ENCODE results near the gene GRPEL1. TPM values are rescaled to one million over a fixed set of nuclear protein-coding genes. Genes with fewer than 3 reads are reported as not detected.

GRPEL1 gene
- total RNA-seq, 1 experiment from 2014 or later: 24.5 TPM

GRCh38 chr4:7043284-7044136, 24.4 kb downstream of the GRPEL1 start, which contains the start of gene TADA2B:
Gene TADA2B, plus strand, starts transcription at chr4:7043372. Its CDS starts 208 bp downstream, at chr4:7043580.
- Histone ChIP-seq H3K27me3 (replicated peaks) (no peaks in the 10 kb centered on the region), H3K4me1 (replicated peaks) (peaks cover 12% of the 10 kb centered on the region), H3K36me3 (no peaks in the 10 kb centered on the region), H3K9me3 (replicated peaks) (no peaks in the 10 kb centered on the region), H3K27ac (peak within 1 kb of the TSS; percentile 41), H3K4me3 (peak within 1 kb of the TSS; percentile 66)
- DNase-seq (ENCODE audit: low read depth in 1 of 2, low spot score in 2 of 2): peak in 1 of 2 experiments; percentile 41

GRCh38 chr4:7042503-7043283, 25.2 kb downstream of the GRPEL1 start:
- H3K4me1 ChIP-seq (replicated peaks): peaks cover 12% of the 10 kb centered on the region
- H3K9me3 ChIP-seq (replicated peaks): no peaks in the 10 kb centered on the region
- peak; percentile 91 to 93 for DNase-seq (ENCODE audit: low read depth in 1 of 2, low spot score in 2 of 2)
- H3K27me3 ChIP-seq (replicated peaks): no peaks in the 10 kb centered on the region
- peak overlapping the region; percentile 65 for H3K4me3 ChIP-seq
- peak overlapping the region; percentile 41 for H3K27ac ChIP-seq
- H3K36me3 ChIP-seq: no peaks in the 10 kb centered on the region

- H3K36me3 ChIP-seq: no peaks in the 10 kb centered on the region
- H3K27me3 ChIP-seq (replicated peaks): no peaks in the 10 kb centered on the region
- no peak overlapping the region for H3K27ac ChIP-seq
- no peaks in the 10 kb centered on the region for H3K9me3 ChIP-seq (replicated peaks)
- H3K4me3 ChIP-seq: peak overlapping the region; percentile 65
- no peak for DNase-seq (ENCODE audit: low read depth in 1 of 2, low spot score in 2 of 2)
- H3K4me1 ChIP-seq (replicated peaks): peaks cover 12% of the 10 kb centered on the region
Observed at GRCh38 chr4:7041801-7042502, 25.9 kb downstream of the GRPEL1 start.

GRCh38 chr4:7041246-7041645, 26.6 kb downstream of the GRPEL1 start:
- Histone ChIP-seq H3K4me3 (no peak overlapping the region), H3K27me3 (replicated peaks) (no peaks in the 10 kb centered on the region), H3K9me3 (replicated peaks) (no peaks in the 10 kb centered on the region), H3K27ac (no peak overlapping the region), H3K4me1 (replicated peaks) (peaks cover 16% of the 10 kb centered on the region), H3K36me3 (no peaks in the 10 kb centered on the region)
- no peak for DNase-seq (ENCODE audit: low read depth in 1 of 2, low spot score in 2 of 2)

GRCh38 chr4:7040765-7041164, 27.1 kb downstream of the GRPEL1 start:
- Histone ChIP-seq H3K27me3 (replicated peaks) (no peaks in the 10 kb centered on the region), H3K4me3 (no peak overlapping the region), H3K36me3 (no peaks in the 10 kb centered on the region), H3K9me3 (replicated peaks) (no peaks in the 10 kb centered on the region), H3K4me1 (replicated peaks) (peaks cover 17% of the 10 kb centered on the region), H3K27ac (no peak overlapping the region)
- no peak for DNase-seq (ENCODE audit: low read depth in 1 of 2, low spot score in 2 of 2)

GRCh38 chr4:7037425-7037824, 30.4 kb downstream of the GRPEL1 start:
- Histone ChIP-seq H3K36me3 (no peaks in the 10 kb centered on the region), H3K4me1 (replicated peaks) (peaks cover 20% of the 10 kb centered on the region), H3K4me3 (no peak overlapping the region), H3K9me3 (replicated peaks) (no peaks in the 10 kb centered on the region), H3K27me3 (replicated peaks) (no peaks in the 10 kb centered on the region), H3K27ac (no peak overlapping the region)
- DNase-seq (ENCODE audit: low read depth in 1 of 2, low spot score in 2 of 2): no peak

- H3K4me1 ChIP-seq (replicated peaks): peaks cover 13% of the 10 kb centered on the region
- DNase-seq (ENCODE audit: low read depth in 1 of 2, low spot score in 2 of 2): peak; percentile 9 to 44
- peaks cover 7% of the 10 kb centered on the region; the same call in 1 of the 2 replicates for H3K36me3 ChIP-seq
- no peaks in the 10 kb centered on the region for H3K9me3 ChIP-seq (replicated peaks)
- no peak overlapping the region for H3K4me3 ChIP-seq
- H3K27ac ChIP-seq: no peak overlapping the region; the same call in 1 of the 2 replicates
- H3K27me3 ChIP-seq (replicated peaks): no peaks in the 10 kb centered on the region
Observed at GRCh38 chr4:7034262-7035081, 33.4 kb downstream of the GRPEL1 start.

- H3K27me3 ChIP-seq (replicated peaks): no peaks in the 10 kb centered on the region
- H3K9me3 ChIP-seq (replicated peaks): no peaks in the 10 kb centered on the region
- H3K4me3 ChIP-seq: no peak overlapping the region
- peaks cover 23% of the 10 kb centered on the region for H3K4me1 ChIP-seq (replicated peaks)
- no peak for DNase-seq (ENCODE audit: low read depth in 1 of 2, low spot score in 2 of 2)
- no peak overlapping the region for H3K27ac ChIP-seq
- H3K36me3 ChIP-seq: peaks cover 7% of the 10 kb centered on the region; the same call in 1 of the 2 replicates
Observed at GRCh38 chr4:7032596-7032995, 35.3 kb downstream of the GRPEL1 start.

- no peak overlapping the region for H3K4me3 ChIP-seq
- H3K27me3 ChIP-seq (replicated peaks): no peaks in the 10 kb centered on the region
- peaks cover 23% of the 10 kb centered on the region for H3K4me1 ChIP-seq (replicated peaks)
- H3K27ac ChIP-seq: no peak overlapping the region
- peaks cover 7% of the 10 kb centered on the region; the same call in 1 of the 2 replicates for H3K36me3 ChIP-seq
- DNase-seq (ENCODE audit: low read depth in 1 of 2, low spot score in 2 of 2): no peak
- no peaks in the 10 kb centered on the region for H3K9me3 ChIP-seq (replicated peaks)
Observed at GRCh38 chr4:7031558-7032449, 36.1 kb downstream of the GRPEL1 start.

- no peaks in the 10 kb centered on the region for H3K27me3 ChIP-seq (replicated peaks)
- no peak overlapping the region for H3K4me3 ChIP-seq
- H3K4me1 ChIP-seq (replicated peaks): peaks cover 18% of the 10 kb centered on the region
- peaks cover 7% of the 10 kb centered on the region; the same call in 1 of the 2 replicates for H3K36me3 ChIP-seq
- no peak overlapping the region for H3K27ac ChIP-seq
- no peak for DNase-seq (ENCODE audit: low read depth in 1 of 2, low spot score in 2 of 2)
- H3K9me3 ChIP-seq (replicated peaks): no peaks in the 10 kb centered on the region
Observed at GRCh38 chr4:7030856-7031255, 37.0 kb downstream of the GRPEL1 start.

- H3K9me3 ChIP-seq (replicated peaks): no peaks in the 10 kb centered on the region
- H3K27ac ChIP-seq: no peak overlapping the region
- no peak overlapping the region for H3K4me3 ChIP-seq
- no peaks in the 10 kb centered on the region for H3K27me3 ChIP-seq (replicated peaks)
- H3K4me1 ChIP-seq (replicated peaks): peaks cover 17% of the 10 kb centered on the region
- peaks cover 7% of the 10 kb centered on the region; the same call in 1 of the 2 replicates for H3K36me3 ChIP-seq
- no peak for DNase-seq (ENCODE audit: low read depth in 1 of 2, low spot score in 2 of 2)
Observed at GRCh38 chr4:7029921-7030320, 37.9 kb downstream of the GRPEL1 start.

- Histone ChIP-seq H3K4me1 (replicated peaks) (peaks cover 11% of the 10 kb centered on the region), H3K27me3 (replicated peaks) (no peaks in the 10 kb centered on the region), H3K27ac (no peak overlapping the region), H3K36me3 (peaks cover 7% of the 10 kb centered on the region; the same call in 1 of the 2 replicates), H3K4me3 (no peak overlapping the region), H3K9me3 (replicated peaks) (no peaks in the 10 kb centered on the region)
- no peak for DNase-seq (ENCODE audit: low read depth in 1 of 2, low spot score in 2 of 2)
Observed at GRCh38 chr4:7029212-7029611, 38.7 kb downstream of the GRPEL1 start.

Data from SJSA1 (cell line).